HCT116 (cell line): ENCODE results near the gene MEIOSIN. TPM values are rescaled to one million over a fixed set of nuclear protein-coding genes. Genes with fewer than 3 reads are reported as not detected.

Source experiments
- ATAC-seq: fragments of 200-7000 bp; cut with Tn5 transposase; 2 replicates; pipeline ENCODE4 v1.9.1; 2020; ENCODE audit warnings: mild to moderate bottlenecking, moderate library complexity
- BruUV-seq: library from RNA; stranded (reverse); fragments of 400-500 nt; replicated peaks from 2 replicates; lab custom pipeline; 2021; lab: Mats Ljungman, UMichigan
- CTCF ChIA-PET: fragments of 300-600 bp; sonication (Branson Sonifier 250); formaldehyde crosslinking; loops from one replicate; lab custom pipeline; 2021; ENCODE audit warnings: antibody characterized with exemption; lab: Charles Lee
- POLR2A ChIA-PET: fragments of 300-600, 350-600 bp; sonication (Branson Sonifier 250); formaldehyde crosslinking; loops from one replicate; lab custom pipeline; 2021; ENCODE audit warnings: antibody characterized with exemption; lab: Charles Lee
- RAD21 ChIA-PET, 2 experiments: fragments of 300-600 bp; sonication (Branson Sonifier 250); formaldehyde crosslinking; loops; one replicate each; lab custom pipeline; 2023; ENCODE audit warnings: low total read pairs in 2 of 2; ENCODE audit not compliant: uncharacterized antibody in 2 of 2, unreplicated experiment in 2 of 2, low non-redundant PET in 1 of 2; lab: Charles Lee
- DNase-seq: peaks from one replicate; pipeline ENCODE4 v3.0.0-alpha.2; 2010; ENCODE audit warnings: low read depth, low spot score
- H2AFZ ChIP-seq: fragments of 200-600 bp; shearing (Covaris generic), sonication (generic); 2 replicates; pipeline ENCODE4 v1.6.1; 2017; ENCODE audit warnings: low read depth, mixed run types, mixed read lengths, antibody characterized with exemption, low read length; ENCODE audit not compliant: poor library complexity, severe bottlenecking
- H3K27ac ChIP-seq: 2 replicates; pipeline ENCODE4 v1.5.1; 2012; ENCODE audit warnings: low read depth, low read length
- H3K27me3 ChIP-seq: fragments of 200-600 bp; sonication (generic); 2 replicates; pipeline ENCODE4 v1.6.1; 2016; ENCODE audit warnings: mixed run types, low read length, mixed read lengths; ENCODE audit not compliant: insufficient read depth
- H3K36me3 ChIP-seq, 2 experiments: fragments of 200-500 bp in 1 of 2; fragments of 200-600 bp in 1 of 2; sonication (Bioruptor generic) in 1 of 2; sonication (generic) in 1 of 2; 2 replicates each; pipeline versions ENCODE4 v1.5.1 to v1.6.1; 2014 to 2016; ENCODE audit warnings: low read length in 2 of 2, inconsistent platforms in 1 of 2, mixed read lengths in 1 of 2, mixed run types in 1 of 2; ENCODE audit not compliant: insufficient read depth in 2 of 2, control insufficient read depth in 1 of 2
- H3K4me1 ChIP-seq, 2 experiments: fragments of 200-600 bp in 1 of 2; sonication (generic) in 1 of 2; 2 replicates each; pipeline versions ENCODE4 v1.5.1 to v1.6.1; 2012 to 2017; ENCODE audit warnings: low read length in 2 of 2, inconsistent platforms in 1 of 2, mild to moderate bottlenecking in 1 of 2, mixed read lengths in 1 of 2, mixed run types in 1 of 2, moderate library complexity in 1 of 2; ENCODE audit not compliant: insufficient read depth in 2 of 2, control insufficient read depth in 1 of 2
- H3K4me2 ChIP-seq: fragments of 200-600 bp; sonication (generic); 2 replicates; pipeline ENCODE4 v1.6.1; 2017; ENCODE audit warnings: mixed run types, low read length, mixed read lengths
- H3K4me3 ChIP-seq, 2 experiments: fragments of 200-600 bp in 1 of 2; sonication (generic) in 1 of 2; replicated peaks in 1 of 2; 2 replicates each; pipeline ENCODE4 v1.5.1; 2011 to 2016; ENCODE audit warnings: low read length in 2 of 2, control low read depth in 1 of 2, low read depth in 1 of 2, mild to moderate bottlenecking in 1 of 2, mixed read lengths in 1 of 2, mixed run types in 1 of 2
- H3K79me2 ChIP-seq: fragments of 200-600 bp; sonication (generic); 2 replicates; pipeline ENCODE4 v1.6.1; 2017; ENCODE audit warnings: mild to moderate bottlenecking, mixed run types, low read length, moderate library complexity, mixed read lengths; ENCODE audit not compliant: insufficient read depth
- H3K9ac ChIP-seq: fragments of 200-600 bp; sonication (generic); 2 replicates; pipeline ENCODE4 v1.6.1; 2016; ENCODE audit warnings: low read length, mixed read lengths
- H3K9me2 ChIP-seq: fragments of 200-600 bp; sonication (generic), shearing (Covaris generic); 2 replicates; pipeline ENCODE4 v1.6.1; 2017; ENCODE audit warnings: mixed run types, mild to moderate bottlenecking, moderate library complexity; ENCODE audit not compliant: insufficient read depth
- H3K9me3 ChIP-seq, 2 experiments: fragments of 200-500 bp in 1 of 2; fragments of 200-600 bp in 1 of 2; sonication (Bioruptor generic) in 1 of 2; sonication (generic) in 1 of 2; 2 replicates each; pipeline ENCODE4 v1.6.1; 2014 to 2017; ENCODE audit warnings: low read length in 2 of 2, mixed read lengths in 2 of 2, inconsistent platforms in 1 of 2, low read depth in 1 of 2, mild to moderate bottlenecking in 1 of 2, mixed run types in 1 of 2, moderate library complexity in 1 of 2; ENCODE audit not compliant: control insufficient read depth in 1 of 2, insufficient read depth in 1 of 2
- H4K20me1 ChIP-seq: fragments of 200-600 bp; sonication (generic), shearing (Covaris generic); 2 replicates; pipeline ENCODE4 v1.6.1; 2017; ENCODE audit warnings: mixed run types, mild to moderate bottlenecking, moderate library complexity; ENCODE audit not compliant: insufficient read depth
- ATF3 ChIP-seq: IDR thresholded peaks from 2 replicates; pipeline ENCODE4 v1.6.1; 2012
- CTCF ChIP-seq, 3 experiments: fragments of 200-600 bp in 1 of 3; sonication (generic) in 1 of 3; IDR thresholded peaks in 2 of 3; conservative IDR thresholded peaks in 1 of 3; 2 replicates each; pipeline ENCODE4 v1.5.1; 2012 to 2017; ENCODE audit warnings: low read depth in 2 of 3, low read length in 2 of 3, antibody characterized with exemption in 1 of 3, borderline replicate concordance in 1 of 3, control low read depth in 1 of 3, mild to moderate bottlenecking in 1 of 3, mixed read lengths in 1 of 3, mixed run types in 1 of 3, moderate library complexity in 1 of 3; ENCODE audit not compliant: insufficient read depth in 1 of 3
- ELF1 ChIP-seq: IDR thresholded peaks from 2 replicates; pipeline ENCODE4 v1.6.1; 2012; ENCODE audit warnings: low read depth, borderline replicate concordance
- EZH2 ChIP-seq: fragments of 200-600 bp; sonication (generic); IDR thresholded peaks from 2 replicates; pipeline ENCODE4 v1.6.1; 2017; ENCODE audit warnings: antibody characterized with exemption, mixed run types
- EZH2phosphoT487 ChIP-seq: fragments of 200-600 bp; IDR thresholded peaks from 2 replicates; pipeline ENCODE4 v1.6.1; 2018; ENCODE audit warnings: antibody characterized with exemption, borderline replicate concordance
- JUND ChIP-seq: IDR thresholded peaks from 2 replicates; pipeline ENCODE4 v1.6.1; 2012
- MAX ChIP-seq: IDR thresholded peaks from 2 replicates; pipeline ENCODE4 v1.6.1; 2012
- POLR2A ChIP-seq: IDR thresholded peaks from 2 replicates; pipeline ENCODE4 v1.7.0; 2011; ENCODE audit warnings: borderline replicate concordance; ENCODE audit not compliant: insufficient read depth, insufficient read length; ENCODE audit errors: extremely low read depth
- POLR2AphosphoS5 ChIP-seq: IDR thresholded peaks from 2 replicates; pipeline ENCODE4 v1.6.1; 2011; ENCODE audit warnings: mild to moderate bottlenecking, low read depth, low read length, moderate library complexity
- RAD21 ChIP-seq: IDR thresholded peaks from 2 replicates; pipeline ENCODE4 v1.6.1; 2012; ENCODE audit warnings: low read depth, mild to moderate bottlenecking
- REST ChIP-seq: IDR thresholded peaks from 2 replicates; pipeline ENCODE4 v1.6.1; 2012; ENCODE audit warnings: low read depth
- SIN3A ChIP-seq: IDR thresholded peaks from 2 replicates; pipeline ENCODE4 v1.6.1; 2012; ENCODE audit warnings: low read depth
- SP1 ChIP-seq: IDR thresholded peaks from 2 replicates; pipeline ENCODE4 v1.6.1; 2012; ENCODE audit warnings: low read depth
- SRF ChIP-seq: IDR thresholded peaks from 2 replicates; pipeline ENCODE4 v1.6.1; 2012; ENCODE audit warnings: low read depth
- TCF7L2 ChIP-seq: IDR thresholded peaks from 2 replicates; pipeline ENCODE4 v1.7.0; 2011; ENCODE audit warnings: borderline replicate concordance, inconsistent platforms; ENCODE audit not compliant: insufficient read depth, insufficient read length; ENCODE audit errors: extremely low read depth
- ZBTB33 ChIP-seq: IDR thresholded peaks from 2 replicates; pipeline ENCODE4 v1.6.1; 2011; ENCODE audit warnings: mild to moderate bottlenecking, low read length, moderate library complexity; ENCODE audit not compliant: insufficient replicate concordance; ENCODE audit errors: extremely low read depth
- ZFX ChIP-seq: fragments of 450-650 bp; IDR thresholded peaks from 2 replicates; pipeline ENCODE4 v1.6.1; 2017
- ZNF274 ChIP-seq: fragments of 200-500 bp; sonication (Bioruptor generic); IDR thresholded peaks from 2 replicates; pipeline ENCODE4 v1.6.1; 2014; ENCODE audit warnings: mild to moderate bottlenecking, low read depth, low read length, inconsistent platforms
- intact Hi-C: fragments of 100-400 bp; cut with micrococcal nuclease; formaldehyde crosslinking; loops from 2 replicates; pipeline ENCODE4 v1.10.0; 2022
- total RNA-seq: library from RNA; stranded (reverse); gene quantifications from one replicate; pipeline ENCODE4 v1.2.1, GENCODE V29; 2021; ENCODE audit not compliant: unreplicated experiment

MEIOSIN gene
- total RNA-seq, 1 experiment from 2014 or later, result 2.1 TPM

- Histone ChIP-seq H2AFZ (no peak overlapping the region), H4K20me1 (no peaks in the 10 kb centered on the region), H3K9me2 (no peaks in the 10 kb centered on the region), H3K4me3 (peak overlapping the region; percentile 92 to 99), H3K36me3 (peaks cover 10 to 13% of the 10 kb centered on the region in 2 experiments; a peak in 3 of 4 replicates), H3K27ac (peak overlapping the region; percentile 84), H3K4me2 (peak overlapping the region; percentile 100), H3K27me3 (no peaks in the 10 kb centered on the region), H3K79me2 (peaks cover 19% of the 10 kb centered on the region), H3K9me3 (no peaks in the 10 kb centered on the region), H3K9ac (peak overlapping the region; percentile 92), H3K4me1 (peaks cover 12 to 20% of the 10 kb centered on the region in 2 experiments; a peak in 3 of 4 replicates)
- ATAC-seq (no peak), DNase-seq (no peak)
- CTCF ChIA-PET, result interaction anchor here (1.4 kb wide), 1 partner anchor 22 kb away, joined by 17 read pairs; the partner anchor contains the start of gene SIX5
- no peak for TF ChIP-seq ATF3
- no peak for TF ChIP-seq MAX
- no peak for TF ChIP-seq REST
- no peak for TF ChIP-seq ZFX
- TF ChIP-seq SP1, result no peak
- TF ChIP-seq CTCF (IDR thresholded peaks at IDR 0.05 in 2 of 3, conservative IDR thresholded peaks at IDR 0.05 in 1 of 3; ENCODE audit: borderline replicate concordance in 1 of 3, insufficient read depth in 1 of 3, low read depth in 2 of 3, low read length in 2 of 3), result no peak
- no peak for TF ChIP-seq JUND
- TF ChIP-seq POLR2AphosphoS5, result no peak
- TF ChIP-seq RAD21, result no peak
- no peak for TF ChIP-seq ZBTB33
- no peak for TF ChIP-seq EZH2phosphoT487
- TF ChIP-seq SRF, result no peak
- no peak for TF ChIP-seq ELF1
- TF ChIP-seq EZH2, result no peak
- no peak for TF ChIP-seq TCF7L2
- no peak for TF ChIP-seq POLR2A
- TF ChIP-seq ZNF274, result no peak
- no peak for TF ChIP-seq SIN3A
- POLR2A ChIA-PET, result no interaction called here
- RAD21 ChIA-PET, result no interaction called here
- BruUV-seq, result TSS peak; percentile 54
- intact Hi-C loops, result no loop called here
Measured at GRCh38 chr19:45791744-45792469, 58.7 kb downstream of the MEIOSIN start.
